GM12864 (cell line): Measurements from ENCODE around the gene RUFY3.

ENCODE experiments used
- DNase-seq: peaks from one replicate; pipeline ENCODE4 v3.0.0-alpha.2; 2011; ENCODE audit warnings: low read depth
- H3K4me3 ChIP-seq: 2 replicates; pipeline ENCODE4 v1.5.1; 2011; ENCODE audit warnings: mild to moderate bottlenecking, low read depth, low read length, control low read depth
- CTCF ChIP-seq: IDR thresholded peaks from 2 replicates; pipeline ENCODE4 v1.5.1; 2011; ENCODE audit warnings: low read depth, mild to moderate bottlenecking, moderate library complexity, low read length, control low read depth, inconsistent platforms; ENCODE audit errors: missing control alignments

The RUFY3 gene

GRCh38 chr4:70815370-70815769 lies 93.6 kb downstream of the RUFY3 start:
- no peak for DNase-seq
- TF ChIP-seq CTCF = no peak
- H3K4me3 ChIP-seq = no peak overlapping the region

GRCh38 chr4:70816894-70817293 lies 95.1 kb downstream of the RUFY3 start:
- DNase-seq = no peak
- no peak for TF ChIP-seq CTCF
- no peak overlapping the region for H3K4me3 ChIP-seq

GRCh38 chr4:70818173-70818855 lies 96.5 kb downstream of the RUFY3 start:
- no peak for DNase-seq
- TF ChIP-seq CTCF = no peak
- no peak overlapping the region for H3K4me3 ChIP-seq

GRCh38 chr4:70818921-70819320 lies 97.2 kb downstream of the RUFY3 start:
- no peak for DNase-seq
- TF ChIP-seq CTCF = no peak
- H3K4me3 ChIP-seq = no peak overlapping the region

- no peak for DNase-seq
- no peak overlapping the region for H3K4me3 ChIP-seq
- no peak for TF ChIP-seq CTCF
Observed at GRCh38 chr4:70829015-70829414, 107.3 kb downstream of the RUFY3 start.

- TF ChIP-seq CTCF = no peak
- DNase-seq = no peak
Observed at GRCh38 chr4:70829492-70829891, 107.7 kb downstream of the RUFY3 start.

GRCh38 chr4:70830054-70830453 lies 108.3 kb downstream of the RUFY3 start:
- H3K4me3 ChIP-seq = no peak overlapping the region
- no peak for TF ChIP-seq CTCF
- no peak for DNase-seq

More at GRCh38 chr4:70829492-70829891, 107.7 kb downstream of the RUFY3 start:
- H3K4me3 ChIP-seq = no peak overlapping the region
